DND-41 (cell line): Measurements from ENCODE around the gene SDE2.

Source experiments
- ATAC-seq: fragments of 200-7000 bp; cut with Tn5 transposase; 3 replicates; pipeline ENCODE4 v1.9.1; 2021; ENCODE audit warnings: low read depth; ENCODE audit not compliant: insufficient read depth
- DNase-seq: peaks from one replicate; pipeline ENCODE4 v3.0.0-alpha.2; 2020
- H2AFZ ChIP-seq: 2 replicates; pipeline ENCODE4 v1.6.0; 2012; ENCODE audit warnings: low read depth, low read length
- H3K27ac ChIP-seq: 2 replicates; pipeline ENCODE4 v1.5.1; 2012; ENCODE audit warnings: low read length, inconsistent platforms
- H3K27me3 ChIP-seq: fragments of 200-600 bp; sonication (generic); 2 replicates; pipeline ENCODE4 v1.6.0; 2012; ENCODE audit warnings: low read length, mild to moderate bottlenecking, inconsistent platforms; ENCODE audit not compliant: insufficient read depth, poor library complexity
- H3K36me3 ChIP-seq: 2 replicates; pipeline ENCODE4 v1.5.1; 2012; ENCODE audit warnings: low read length, inconsistent platforms; ENCODE audit not compliant: insufficient read depth
- H3K4me1 ChIP-seq: 2 replicates; pipeline ENCODE4 v1.5.1; 2012; ENCODE audit warnings: mild to moderate bottlenecking, low read length; ENCODE audit not compliant: insufficient read depth
- H3K4me2 ChIP-seq: 2 replicates; pipeline ENCODE4 v1.6.0; 2012; ENCODE audit warnings: mild to moderate bottlenecking, moderate library complexity, low read length, inconsistent platforms; ENCODE audit not compliant: insufficient read depth
- H3K4me3 ChIP-seq, 2 experiments: fragments of 200-600 bp in 1 of 2; shearing (Covaris generic) in 1 of 2; 2 replicates each; pipeline ENCODE4 v1.5.1; 2012 to 2016; ENCODE audit warnings: inconsistent platforms in 2 of 2, low read length in 2 of 2, mild to moderate bottlenecking in 2 of 2, low read depth in 1 of 2, moderate library complexity in 1 of 2
- H3K79me2 ChIP-seq: 2 replicates; pipeline ENCODE4 v1.6.0; 2012; ENCODE audit warnings: low read length, inconsistent platforms; ENCODE audit not compliant: insufficient read depth
- H3K9ac ChIP-seq: 2 replicates; pipeline ENCODE4 v1.6.0; 2012; ENCODE audit warnings: low read depth, mild to moderate bottlenecking, inconsistent platforms, low read length, moderate library complexity
- H3K9me3 ChIP-seq: 2 replicates; pipeline ENCODE4 v1.5.1; 2012; ENCODE audit warnings: low read length, moderate library complexity, mild to moderate bottlenecking, inconsistent platforms; ENCODE audit not compliant: insufficient read depth, severe bottlenecking
- H4K20me1 ChIP-seq: 2 replicates; pipeline ENCODE4 v1.6.0; 2012; ENCODE audit warnings: low read length; ENCODE audit not compliant: insufficient read depth
- EZH2 ChIP-seq: IDR thresholded peaks from 3 replicates; pipeline ENCODE4 v1.6.1; 2012; ENCODE audit warnings: borderline replicate concordance, low read depth, mild to moderate bottlenecking, moderate library complexity, low read length, inconsistent platforms; ENCODE audit not compliant: severe bottlenecking
- TF ChIP-seq, protein P1 (sequence below): IDR thresholded peaks from 2 replicates; pipeline ENCODE4 v1.5.1; 2012; ENCODE audit warnings: borderline replicate concordance, low read length, moderate library complexity, mild to moderate bottlenecking; ENCODE audit not compliant: poor library complexity, severe bottlenecking; ENCODE audit errors: extremely low read depth

The SDE2 gene

DNA sequence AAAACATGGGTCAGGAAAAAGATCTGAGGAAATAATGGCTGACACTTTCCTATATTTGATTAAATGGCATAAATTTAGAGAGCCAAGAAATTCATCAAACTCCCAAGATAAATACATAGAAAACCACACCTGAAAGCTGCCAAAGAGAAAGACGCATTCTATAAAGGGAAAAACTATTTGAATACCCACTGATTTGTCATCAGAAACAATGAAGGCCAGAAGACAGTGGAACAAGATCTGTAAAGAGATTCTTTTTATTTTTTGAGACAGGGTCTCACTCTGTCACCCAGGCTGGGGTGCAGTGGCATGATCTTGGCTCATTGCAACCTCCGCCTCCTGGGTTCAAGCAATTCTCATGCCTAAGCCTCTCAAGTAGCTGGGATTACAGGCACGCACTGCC, 17.4 kb downstream of the SDE2 start:
- TF ChIP-seq, protein P1, sequence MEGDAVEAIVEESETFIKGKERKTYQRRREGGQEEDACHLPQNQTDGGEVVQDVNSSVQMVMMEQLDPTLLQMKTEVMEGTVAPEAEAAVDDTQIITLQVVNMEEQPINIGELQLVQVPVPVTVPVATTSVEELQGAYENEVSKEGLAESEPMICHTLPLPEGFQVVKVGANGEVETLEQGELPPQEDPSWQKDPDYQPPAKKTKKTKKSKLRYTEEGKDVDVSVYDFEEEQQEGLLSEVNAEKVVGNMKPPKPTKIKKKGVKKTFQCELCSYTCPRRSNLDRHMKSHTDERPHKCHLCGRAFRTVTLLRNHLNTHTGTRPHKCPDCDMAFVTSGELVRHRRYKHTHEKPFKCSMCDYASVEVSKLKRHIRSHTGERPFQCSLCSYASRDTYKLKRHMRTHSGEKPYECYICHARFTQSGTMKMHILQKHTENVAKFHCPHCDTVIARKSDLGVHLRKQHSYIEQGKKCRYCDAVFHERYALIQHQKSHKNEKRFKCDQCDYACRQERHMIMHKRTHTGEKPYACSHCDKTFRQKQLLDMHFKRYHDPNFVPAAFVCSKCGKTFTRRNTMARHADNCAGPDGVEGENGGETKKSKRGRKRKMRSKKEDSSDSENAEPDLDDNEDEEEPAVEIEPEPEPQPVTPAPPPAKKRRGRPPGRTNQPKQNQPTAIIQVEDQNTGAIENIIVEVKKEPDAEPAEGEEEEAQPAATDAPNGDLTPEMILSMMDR: no peak
- no peak for TF ChIP-seq EZH2
- Histone ChIP-seq H3K9me3 (no peaks in the 10 kb centered on the region), H3K4me3 (no peak overlapping the region), H3K79me2 (peaks cover 4% of the 10 kb centered on the region), H3K36me3 (peaks cover 72% of the 10 kb centered on the region), H3K27me3 (no peaks in the 10 kb centered on the region), H3K4me2 (no peak overlapping the region), H3K27ac (no peak overlapping the region), H3K9ac (no peak overlapping the region), H2AFZ (no peak overlapping the region), H4K20me1 (no peaks in the 10 kb centered on the region), H3K4me1 (no peaks in the 10 kb centered on the region)
- DNase-seq (no peak), ATAC-seq (no peak)

DNA sequence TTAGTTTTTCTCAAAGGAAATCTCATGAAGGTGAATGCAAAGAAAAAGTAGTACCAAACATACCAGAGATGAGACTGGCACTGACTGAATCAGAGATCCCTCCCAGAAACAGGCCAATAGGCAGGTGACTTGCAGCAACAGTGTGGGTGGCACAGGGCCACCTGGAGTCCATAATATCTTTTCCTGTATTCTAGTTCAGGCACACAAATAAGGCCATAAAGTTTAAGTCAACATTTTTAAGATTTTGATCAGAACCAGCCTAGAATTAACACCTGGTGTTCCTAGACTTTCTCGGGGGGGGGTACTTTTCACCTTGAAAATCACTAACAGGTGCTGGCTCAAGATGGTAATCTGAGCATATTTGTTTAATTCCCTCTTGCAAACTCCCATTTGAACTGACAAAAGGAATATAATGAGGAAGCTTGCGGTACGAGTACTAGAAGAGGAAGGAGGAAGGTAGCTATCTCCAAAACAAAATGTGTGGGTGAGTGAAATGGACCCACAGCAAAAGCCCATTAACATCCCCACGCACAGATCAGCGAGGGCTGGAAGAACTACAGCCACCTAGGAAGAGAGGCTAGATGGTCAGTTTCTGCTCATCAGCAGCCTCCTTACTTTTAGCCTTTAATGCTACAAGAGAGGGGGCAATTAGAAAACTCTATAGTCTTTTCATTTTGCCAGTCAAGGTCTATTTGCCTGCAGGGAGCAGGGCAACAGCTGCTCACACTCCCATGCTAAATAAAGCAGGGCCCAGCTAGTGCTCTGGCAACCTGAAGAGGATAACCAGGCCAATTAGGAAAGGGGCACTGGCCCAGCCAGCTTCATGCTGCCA, 18.9 kb downstream of the SDE2 start:
- no peak for DNase-seq
- no peaks in the 10 kb centered on the region for H3K79me2 ChIP-seq

DNA sequence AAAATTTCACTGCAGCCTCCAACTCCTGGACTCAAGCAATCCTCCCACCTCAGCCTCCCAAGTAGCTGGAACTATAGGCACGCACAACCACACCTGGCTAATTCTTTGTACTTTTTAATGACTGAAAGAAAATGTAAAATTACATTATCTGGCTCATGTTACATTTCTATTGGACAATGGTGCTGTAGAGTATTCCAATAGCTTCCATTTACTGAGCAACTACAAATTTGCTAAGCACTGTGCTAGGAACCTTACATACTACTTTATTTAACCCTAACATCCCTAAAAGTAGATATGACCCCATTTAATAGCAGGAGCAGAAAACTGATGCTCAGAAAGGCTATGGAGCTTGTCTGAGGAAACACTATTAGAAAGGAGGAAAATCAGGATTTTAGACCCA, 19.7 kb downstream of the SDE2 start:
- H3K4me1 ChIP-seq: peaks cover 3% of the 10 kb centered on the region
- no peak overlapping the region for H2AFZ ChIP-seq
- H3K36me3 ChIP-seq: peaks cover 49% of the 10 kb centered on the region
- no peak overlapping the region for H3K4me3 ChIP-seq
- no peaks in the 10 kb centered on the region for H3K9me3 ChIP-seq
- H3K79me2 ChIP-seq: no peaks in the 10 kb centered on the region
- TF ChIP-seq, protein P1: no peak
- no peak for TF ChIP-seq EZH2
- no peak overlapping the region for H3K4me2 ChIP-seq
- DNase-seq: no peak
- no peak overlapping the region for H3K9ac ChIP-seq
- no peak for ATAC-seq
- no peak overlapping the region for H3K27ac ChIP-seq
- no peaks in the 10 kb centered on the region for H4K20me1 ChIP-seq
- no peaks in the 10 kb centered on the region for H3K27me3 ChIP-seq

More for the DNA sequence above, 18.9 kb downstream of the SDE2 start:
- H3K4me2 ChIP-seq: no peak overlapping the region
- no peak overlapping the region for H3K4me3 ChIP-seq
- peaks cover 57% of the 10 kb centered on the region for H3K36me3 ChIP-seq
- no peaks in the 10 kb centered on the region for H3K27me3 ChIP-seq
- ATAC-seq: no peak
- no peak overlapping the region for H3K9ac ChIP-seq
- no peaks in the 10 kb centered on the region for H4K20me1 ChIP-seq
- no peak overlapping the region for H3K27ac ChIP-seq
- no peak overlapping the region for H2AFZ ChIP-seq
- TF ChIP-seq, protein P1: no peak
- no peak for TF ChIP-seq EZH2
- H3K4me1 ChIP-seq: peaks cover 3% of the 10 kb centered on the region
- no peaks in the 10 kb centered on the region for H3K9me3 ChIP-seq
